ENCODE results near the gene CAPN5.

- TF ChIP-seq, protein P1, sequence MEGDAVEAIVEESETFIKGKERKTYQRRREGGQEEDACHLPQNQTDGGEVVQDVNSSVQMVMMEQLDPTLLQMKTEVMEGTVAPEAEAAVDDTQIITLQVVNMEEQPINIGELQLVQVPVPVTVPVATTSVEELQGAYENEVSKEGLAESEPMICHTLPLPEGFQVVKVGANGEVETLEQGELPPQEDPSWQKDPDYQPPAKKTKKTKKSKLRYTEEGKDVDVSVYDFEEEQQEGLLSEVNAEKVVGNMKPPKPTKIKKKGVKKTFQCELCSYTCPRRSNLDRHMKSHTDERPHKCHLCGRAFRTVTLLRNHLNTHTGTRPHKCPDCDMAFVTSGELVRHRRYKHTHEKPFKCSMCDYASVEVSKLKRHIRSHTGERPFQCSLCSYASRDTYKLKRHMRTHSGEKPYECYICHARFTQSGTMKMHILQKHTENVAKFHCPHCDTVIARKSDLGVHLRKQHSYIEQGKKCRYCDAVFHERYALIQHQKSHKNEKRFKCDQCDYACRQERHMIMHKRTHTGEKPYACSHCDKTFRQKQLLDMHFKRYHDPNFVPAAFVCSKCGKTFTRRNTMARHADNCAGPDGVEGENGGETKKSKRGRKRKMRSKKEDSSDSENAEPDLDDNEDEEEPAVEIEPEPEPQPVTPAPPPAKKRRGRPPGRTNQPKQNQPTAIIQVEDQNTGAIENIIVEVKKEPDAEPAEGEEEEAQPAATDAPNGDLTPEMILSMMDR (IDR thresholded peaks at IDR 0.05), result no peak
- no peak for TF ChIP-seq POLR2A (IDR thresholded peaks at IDR 0.05)
Measured at GRCh38 chr11:77166021-77166420, 99.2 kb downstream of the CAPN5 start.
